Transverse colon (tissue), 4 donors: Measurements from ENCODE around the gene ARHGAP20. TPM values are rescaled to one million over a fixed set of nuclear protein-coding genes. Genes with fewer than 3 reads are reported as not detected.

Experiments
- DNase-seq: peaks from one replicate; pipeline ENCODE4 v3.0.0-alpha.2; 2019
- H3K27ac ChIP-seq, 4 donors: fragments of 200-600 bp; sonication (generic); 2 replicates each; pipeline ENCODE4 v1.5.1; 2016 to 2018; ENCODE audit warnings: inconsistent platforms in 4 of 4
- H3K27me3 ChIP-seq: fragments of 200-600 bp; sonication (generic); 2 replicates; pipeline ENCODE4 v1.5.1; 2017; ENCODE audit warnings: inconsistent platforms
- H3K36me3 ChIP-seq, 4 donors: fragments of 200-600 bp; sonication (generic); 2 replicates each; pipeline ENCODE4 v1.5.1; 2017 to 2019; ENCODE audit warnings: inconsistent platforms in 4 of 4
- H3K4me1 ChIP-seq, 4 donors: fragments of 200-600 bp; sonication (generic); 2 replicates each; pipeline ENCODE4 v1.5.1; 2017 to 2020; ENCODE audit warnings: inconsistent platforms in 4 of 4
- H3K4me3 ChIP-seq, 4 donors: fragments of 200-600 bp; sonication (generic); 1 replicate in 1 of 4; 2 replicates in 3 of 4; pipeline versions ENCODE4 v1.5.1 to v1.6.1; 2017 to 2019; ENCODE audit warnings: inconsistent platforms in 4 of 4
- H3K9me3 ChIP-seq, 2 donors: fragments of 200-600 bp; sonication (generic); 2 replicates each; pipeline ENCODE4 v1.5.1; 2017 to 2019; ENCODE audit warnings: inconsistent platforms in 2 of 2
- EP300 ChIP-seq: sonication (generic); formaldehyde crosslinking; IDR thresholded peaks from one replicate; pipeline ENCODE4 v1.6.1; 2017; ENCODE audit warnings: antibody characterized with exemption, low read depth
- POLR2A ChIP-seq: fragments of 450-650 bp; IDR thresholded peaks from one replicate; pipeline ENCODE4 v1.6.1; 2016; ENCODE audit warnings: antibody characterized with exemption, mild to moderate bottlenecking, moderate library complexity
- POLR2AphosphoS5 ChIP-seq, 3 donors: sonication (generic); formaldehyde crosslinking; IDR thresholded peaks; one replicate each; pipeline ENCODE4 v1.6.1; 2016; ENCODE audit warnings: antibody characterized with exemption in 3 of 3
- WGBS, 2 donors: methylation state at CpG; one replicate each; pipeline ENCODE4 v1.1.5; 2018; ENCODE audit warnings: low coverage in 1 of 2; 5-methylcytosine and 5-hydroxymethylcytosine counted together
- in situ Hi-C, 4 donors: fragments of 200-750 bp; cut with MboI; loops; one replicate each; pipeline versions ENCODE4 v1.15.0 to v1.15.1; 2017; ENCODE audit warnings: low sequenced_read_pairs in 3 of 4, low pct_ligation_motif_present in 1 of 4, low pct_unique_long_range_greater_than_20kb in 1 of 4
- intact Hi-C: fragments of 100-400 bp; cut with DNase I; formaldehyde crosslinking; loops from one replicate; pipeline ENCODE4 v1.15.1; 2023; ENCODE audit warnings: low total_unique reads
- total RNA-seq, 4 donors: library from RNA; depleted of rRNA; stranded (reverse); fragments of >200 nt; gene quantifications; one replicate each; pipeline ENCODE4 v1.1.0, GENCODE V29; 2016
- TF ChIP-seq, protein P1 (sequence below), 5 experiments: fragments of 200-600 bp in 3 of 5; fragments of 450-650 bp in 2 of 5; sonication (generic) in 3 of 5; IDR thresholded peaks; 1 replicate in 2 of 5; 2 replicates in 3 of 5; pipeline ENCODE4 v1.5.1; 2016 to 2017; ENCODE audit warnings: antibody characterized with exemption in 5 of 5, inconsistent platforms in 3 of 5, mild to moderate bottlenecking in 2 of 5, moderate library complexity in 1 of 5

The ARHGAP20 gene
- total RNA-seq, 4 donors from 2014 or later: 2.5 to 4.9 (median 3.1) TPM

GRCh38 chr11:110529043-110529442, 183.2 kb downstream of the ARHGAP20 start:
- no peaks in the 10 kb centered on the region for H3K9me3 ChIP-seq
- no peak for DNase-seq
- intact Hi-C loops: no loop called here
- no peaks in the 10 kb centered on the region for H3K36me3 ChIP-seq
- in situ Hi-C loops: no loop called here
- H3K4me3 ChIP-seq: no peak overlapping the region
- no peak overlapping the region for H3K27ac ChIP-seq
- no peaks in the 10 kb centered on the region for H3K4me1 ChIP-seq
- no peaks in the 10 kb centered on the region for H3K27me3 ChIP-seq
- TF ChIP-seq EP300 (no peak), POLR2AphosphoS5 (IDR thresholded peaks at IDR 0.05) (no peak), POLR2A (no peak)
- TF ChIP-seq, protein P1, sequence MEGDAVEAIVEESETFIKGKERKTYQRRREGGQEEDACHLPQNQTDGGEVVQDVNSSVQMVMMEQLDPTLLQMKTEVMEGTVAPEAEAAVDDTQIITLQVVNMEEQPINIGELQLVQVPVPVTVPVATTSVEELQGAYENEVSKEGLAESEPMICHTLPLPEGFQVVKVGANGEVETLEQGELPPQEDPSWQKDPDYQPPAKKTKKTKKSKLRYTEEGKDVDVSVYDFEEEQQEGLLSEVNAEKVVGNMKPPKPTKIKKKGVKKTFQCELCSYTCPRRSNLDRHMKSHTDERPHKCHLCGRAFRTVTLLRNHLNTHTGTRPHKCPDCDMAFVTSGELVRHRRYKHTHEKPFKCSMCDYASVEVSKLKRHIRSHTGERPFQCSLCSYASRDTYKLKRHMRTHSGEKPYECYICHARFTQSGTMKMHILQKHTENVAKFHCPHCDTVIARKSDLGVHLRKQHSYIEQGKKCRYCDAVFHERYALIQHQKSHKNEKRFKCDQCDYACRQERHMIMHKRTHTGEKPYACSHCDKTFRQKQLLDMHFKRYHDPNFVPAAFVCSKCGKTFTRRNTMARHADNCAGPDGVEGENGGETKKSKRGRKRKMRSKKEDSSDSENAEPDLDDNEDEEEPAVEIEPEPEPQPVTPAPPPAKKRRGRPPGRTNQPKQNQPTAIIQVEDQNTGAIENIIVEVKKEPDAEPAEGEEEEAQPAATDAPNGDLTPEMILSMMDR (IDR thresholded peaks at IDR 0.05): peak in 3 of 5 experiments; percentile 9 to 37 (median 29)

GRCh38 chr11:110527146-110527545, 185.1 kb downstream of the ARHGAP20 start:
- intact Hi-C loops (no loop called here), in situ Hi-C loops (no loop called here)
- no peak for DNase-seq
- Histone ChIP-seq H3K4me1 (no peaks in the 10 kb centered on the region), H3K36me3 (no peaks in the 10 kb centered on the region), H3K27ac (no peak overlapping the region), H3K4me3 (no peak overlapping the region), H3K27me3 (no peaks in the 10 kb centered on the region), H3K9me3 (no peaks in the 10 kb centered on the region)
- TF ChIP-seq POLR2A (no peak), EP300 (no peak), POLR2AphosphoS5 (IDR thresholded peaks at IDR 0.05) (no peak)
- TF ChIP-seq, protein P1 (IDR thresholded peaks at IDR 0.05): no peak
- 67 to 87% methylated on average over 1 of the region's 1 CpG for WGBS, 2 donors
